Skeletal muscle satellite cell (primary cell): ENCODE data around the gene RNF157.
A peak's percentile ranks its signal among the peaks of the same experiment; 100 is the strongest.
"Not testable (repeated sequence)": the region's sequence is repeated elsewhere in the genome, so short reads cannot be mapped to it uniquely, and the experiment has no call there.

Experiments
- H3K27me3 ChIP-seq: 2 replicates; pipeline ENCODE4 v1.7.0; 2013; ENCODE audit warnings: low read length; ENCODE audit not compliant: control insufficient read depth, insufficient read depth
- H3K36me3 ChIP-seq: 2 replicates; pipeline ENCODE4 v1.7.0; 2013; ENCODE audit warnings: mild to moderate bottlenecking, control low read depth, low read length; ENCODE audit not compliant: insufficient read depth
- H3K4me1 ChIP-seq: 2 replicates; pipeline ENCODE4 v1.7.0; 2013; ENCODE audit warnings: low read length; ENCODE audit not compliant: control insufficient read depth, insufficient read depth
- H3K4me2 ChIP-seq: 2 replicates; pipeline ENCODE4 v1.7.0; 2013; ENCODE audit warnings: mild to moderate bottlenecking, low read length
- H3K4me3 ChIP-seq: 2 replicates; pipeline ENCODE4 v1.7.0; 2013; ENCODE audit warnings: low read length
- H3K9ac ChIP-seq: 2 replicates; pipeline ENCODE4 v1.7.0; 2013; ENCODE audit warnings: mild to moderate bottlenecking, low read depth, low read length, moderate library complexity
- H3K9me3 ChIP-seq: replicated peaks from 2 replicates; pipeline ENCODE4 v1.7.0; 2013; ENCODE audit warnings: mild to moderate bottlenecking, control low read depth, low read length

The RNF157 gene

DNA sequence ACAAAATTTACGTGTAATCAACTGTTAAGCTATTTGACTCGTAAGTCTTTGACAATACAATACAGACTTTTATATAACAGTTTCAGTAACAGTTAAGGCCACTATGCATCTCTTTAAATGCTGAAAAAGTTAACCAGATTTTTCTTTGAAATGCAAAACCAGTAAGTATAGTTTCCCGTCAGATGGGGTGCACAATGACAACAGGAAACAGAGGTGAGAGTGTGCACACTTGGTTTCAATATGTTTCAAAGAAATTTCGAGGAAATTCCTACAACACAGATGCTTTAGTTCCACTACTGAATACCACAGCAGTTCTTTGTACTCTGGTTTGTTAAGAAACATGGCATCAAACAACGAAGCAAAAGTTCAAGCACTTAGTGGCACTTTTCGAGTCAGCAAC, 48.4 kb downstream of the RNF157 start:
- no peaks in the 10 kb centered on the region for H3K9me3 ChIP-seq
- no peaks in the 10 kb centered on the region for H3K4me1 ChIP-seq
- H3K9ac ChIP-seq: no peak overlapping the region
- peaks cover 49% of the 10 kb centered on the region for H3K27me3 ChIP-seq
- no peak overlapping the region for H3K4me2 ChIP-seq
- H3K4me3 ChIP-seq: no peak overlapping the region
- no peaks in the 10 kb centered on the region for H3K36me3 ChIP-seq

DNA sequence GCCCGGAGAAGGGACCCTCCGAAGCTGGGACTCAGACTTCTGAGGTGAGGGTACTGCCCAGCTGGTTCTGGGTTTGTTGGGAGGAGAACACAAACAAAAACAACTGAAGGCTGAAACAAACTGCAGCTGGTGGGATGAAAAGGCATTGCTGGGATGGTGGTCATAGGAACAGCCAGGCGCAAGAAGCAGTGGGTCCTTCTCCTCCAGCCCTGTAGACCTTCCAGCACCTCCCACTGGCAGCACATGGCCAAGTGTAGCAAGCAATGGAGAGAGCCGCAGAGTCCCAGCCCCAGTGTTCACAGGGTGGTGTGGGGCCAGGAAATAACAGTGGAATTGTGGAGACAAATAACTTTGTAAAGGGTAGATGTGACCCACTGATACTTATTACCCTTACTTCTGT, 50.6 kb downstream of the RNF157 start:
- Histone ChIP-seq H3K9ac (no peak overlapping the region), H3K4me1 (no peaks in the 10 kb centered on the region), H3K36me3 (no peaks in the 10 kb centered on the region), H3K4me3 (no peak overlapping the region), H3K4me2 (no peak overlapping the region), H3K9me3 (no peaks in the 10 kb centered on the region), H3K27me3 (peaks cover 37% of the 10 kb centered on the region)

DNA sequence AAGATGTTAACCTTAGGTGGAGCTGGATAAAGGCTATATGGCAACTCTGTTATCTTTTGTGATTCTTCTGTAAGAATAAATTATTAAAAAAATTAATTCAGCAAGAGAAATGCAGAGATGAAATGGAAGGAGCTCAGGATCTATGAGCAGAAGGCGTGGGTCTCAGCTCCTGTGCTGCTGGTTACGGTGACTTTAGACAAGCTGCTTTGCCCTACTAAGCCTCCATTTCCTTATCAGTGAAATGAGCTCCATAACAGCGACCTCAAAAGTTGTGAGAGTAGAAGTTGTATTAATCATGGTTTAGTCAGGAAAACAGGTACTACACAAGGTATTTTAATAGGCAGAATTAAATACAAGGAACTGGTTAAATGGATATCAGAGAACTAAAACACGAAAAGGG, 51.0 kb downstream of the RNF157 start:
- Histone ChIP-seq H3K4me3 (no peak overlapping the region), H3K4me2 (no peak overlapping the region), H3K9ac (no peak overlapping the region), H3K27me3 (peaks cover 37% of the 10 kb centered on the region), H3K9me3 (no peaks in the 10 kb centered on the region), H3K4me1 (no peaks in the 10 kb centered on the region), H3K36me3 (no peaks in the 10 kb centered on the region)

DNA sequence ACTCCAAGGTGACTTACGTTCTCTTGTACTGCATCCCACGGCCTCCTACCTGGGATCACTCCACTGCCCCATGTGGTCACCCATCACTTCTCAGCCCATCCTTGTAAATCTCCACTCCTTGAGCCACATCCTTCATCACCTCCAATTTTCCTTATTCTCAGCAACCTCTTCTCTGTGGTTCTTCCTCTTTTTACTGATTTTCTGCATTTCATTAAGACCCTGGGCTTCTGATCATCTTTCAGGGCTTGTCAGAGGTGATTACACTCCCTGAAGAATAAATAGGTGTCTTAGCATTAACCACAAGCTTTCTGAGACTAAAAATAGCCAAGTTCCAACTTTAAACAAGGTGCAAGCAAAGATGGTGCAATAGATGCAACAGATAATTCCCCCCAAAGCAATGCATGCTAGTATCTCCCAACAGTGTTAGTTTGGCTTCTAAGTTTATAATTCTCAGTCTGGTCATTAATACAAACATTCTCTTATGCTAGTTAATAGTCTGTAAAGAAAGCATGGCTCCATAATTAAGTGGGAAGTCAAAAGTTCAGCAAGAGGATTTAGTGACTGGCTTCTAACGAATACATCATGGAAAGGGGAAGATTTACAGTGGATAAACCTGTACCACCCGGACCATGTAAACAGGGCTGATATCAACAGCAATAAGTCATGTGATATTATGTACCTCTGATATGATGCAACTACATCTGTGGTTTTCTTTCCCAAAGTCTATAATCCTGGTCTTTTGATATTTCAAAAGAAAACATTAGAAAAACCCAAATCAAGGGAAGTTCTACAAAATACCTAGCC, 51.9 kb downstream of the RNF157 start:
- Histone ChIP-seq H3K9ac (no peak overlapping the region), H3K9me3 (no peaks in the 10 kb centered on the region), H3K4me3 (no peak overlapping the region), H3K4me1 (no peaks in the 10 kb centered on the region), H3K36me3 (no peaks in the 10 kb centered on the region), H3K4me2 (no peak overlapping the region), H3K27me3 (peaks cover 37% of the 10 kb centered on the region)

DNA sequence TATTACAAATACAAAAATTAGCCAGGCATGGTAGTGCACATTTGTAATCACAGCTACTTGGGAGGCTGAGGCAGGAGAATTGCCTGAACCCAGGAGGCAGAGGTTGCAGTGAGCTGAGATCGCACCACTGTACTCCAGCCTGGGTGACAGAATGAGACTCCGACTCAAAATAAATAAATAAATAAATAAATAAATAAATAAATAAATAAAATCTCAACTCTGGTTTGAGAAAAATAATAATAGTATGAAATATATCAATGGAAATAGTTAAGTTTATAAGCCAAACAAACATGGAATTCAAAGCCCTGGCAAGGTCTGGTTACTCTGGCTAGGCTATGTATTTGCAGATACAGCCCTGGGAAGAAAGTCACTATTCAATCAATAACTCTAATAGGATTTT, 53.5 kb downstream of the RNF157 start:
- H3K4me3 ChIP-seq, H3K36me3 ChIP-seq, H3K4me1 ChIP-seq, H3K4me2 ChIP-seq, H3K9ac ChIP-seq, H3K9me3 ChIP-seq: not testable (repeated sequence)
- H3K27me3 ChIP-seq: peaks cover 27% of the 10 kb centered on the region

DNA sequence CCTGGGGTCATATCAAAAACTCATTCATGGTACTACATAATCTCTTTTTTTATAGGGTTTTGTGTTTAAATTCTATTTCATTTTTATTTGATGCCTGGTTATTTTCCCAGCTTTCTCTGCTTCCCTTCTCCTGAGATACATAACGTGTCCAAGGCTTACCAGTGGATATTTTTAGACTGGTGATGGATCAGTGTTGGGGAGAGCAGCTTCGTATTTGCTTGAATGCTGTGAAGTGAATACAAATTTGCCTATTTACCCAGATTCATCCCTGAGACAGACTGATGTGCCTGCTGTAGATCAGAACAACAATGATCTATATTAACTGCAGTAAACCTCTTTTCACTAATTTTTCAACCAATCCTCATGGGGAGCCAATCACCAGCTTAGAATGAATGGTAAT, 56.0 kb downstream of the RNF157 start:
- Histone ChIP-seq H3K9ac (no peak overlapping the region), H3K9me3 (no peaks in the 10 kb centered on the region), H3K27me3 (peaks cover 14% of the 10 kb centered on the region), H3K4me3 (no peak overlapping the region), H3K36me3 (no peaks in the 10 kb centered on the region), H3K4me1 (peaks cover 3% of the 10 kb centered on the region), H3K4me2 (no peak overlapping the region)

DNA sequence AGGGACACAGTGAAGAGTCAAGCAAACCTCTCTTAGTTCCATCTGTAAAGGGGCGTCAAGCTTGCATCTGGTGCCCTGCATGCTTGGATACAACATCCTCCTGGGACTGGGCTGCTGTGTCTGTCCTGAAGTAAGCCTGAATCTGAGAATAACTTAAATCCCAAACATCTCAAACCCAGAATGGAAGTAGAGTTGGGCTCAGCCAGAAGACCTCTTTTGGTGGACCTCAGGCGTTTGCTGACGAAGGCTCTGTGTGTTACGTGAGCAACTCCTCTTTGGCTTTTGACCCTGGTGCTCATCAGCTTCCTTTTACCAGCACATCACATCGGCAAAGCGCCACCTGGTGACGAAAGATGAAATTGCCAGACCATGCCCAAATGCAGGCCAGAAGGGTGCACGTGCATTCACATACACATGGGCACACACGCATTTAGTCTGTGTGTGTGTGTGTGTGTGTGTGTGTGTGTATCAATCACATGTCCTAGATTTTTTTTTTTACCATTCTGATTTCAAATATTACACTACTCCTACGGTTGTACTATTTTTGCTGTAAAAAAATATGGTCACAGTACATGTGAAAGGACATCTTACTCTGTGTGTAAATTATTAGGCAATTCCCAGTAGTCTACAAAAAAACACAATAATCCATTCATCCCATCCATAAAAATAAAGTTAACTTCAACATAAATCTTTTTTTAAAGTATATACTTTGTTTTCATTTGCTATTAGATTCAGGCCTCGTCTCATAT, 58.1 kb downstream of the RNF157 start:
- Histone ChIP-seq H3K27me3 (no peaks in the 10 kb centered on the region), H3K4me1 (peaks cover 3% of the 10 kb centered on the region), H3K36me3 (no peaks in the 10 kb centered on the region), H3K9ac (no peak overlapping the region), H3K4me2 (peak overlapping the region; percentile 57), H3K4me3 (no peak overlapping the region), H3K9me3 (no peaks in the 10 kb centered on the region)

DNA sequence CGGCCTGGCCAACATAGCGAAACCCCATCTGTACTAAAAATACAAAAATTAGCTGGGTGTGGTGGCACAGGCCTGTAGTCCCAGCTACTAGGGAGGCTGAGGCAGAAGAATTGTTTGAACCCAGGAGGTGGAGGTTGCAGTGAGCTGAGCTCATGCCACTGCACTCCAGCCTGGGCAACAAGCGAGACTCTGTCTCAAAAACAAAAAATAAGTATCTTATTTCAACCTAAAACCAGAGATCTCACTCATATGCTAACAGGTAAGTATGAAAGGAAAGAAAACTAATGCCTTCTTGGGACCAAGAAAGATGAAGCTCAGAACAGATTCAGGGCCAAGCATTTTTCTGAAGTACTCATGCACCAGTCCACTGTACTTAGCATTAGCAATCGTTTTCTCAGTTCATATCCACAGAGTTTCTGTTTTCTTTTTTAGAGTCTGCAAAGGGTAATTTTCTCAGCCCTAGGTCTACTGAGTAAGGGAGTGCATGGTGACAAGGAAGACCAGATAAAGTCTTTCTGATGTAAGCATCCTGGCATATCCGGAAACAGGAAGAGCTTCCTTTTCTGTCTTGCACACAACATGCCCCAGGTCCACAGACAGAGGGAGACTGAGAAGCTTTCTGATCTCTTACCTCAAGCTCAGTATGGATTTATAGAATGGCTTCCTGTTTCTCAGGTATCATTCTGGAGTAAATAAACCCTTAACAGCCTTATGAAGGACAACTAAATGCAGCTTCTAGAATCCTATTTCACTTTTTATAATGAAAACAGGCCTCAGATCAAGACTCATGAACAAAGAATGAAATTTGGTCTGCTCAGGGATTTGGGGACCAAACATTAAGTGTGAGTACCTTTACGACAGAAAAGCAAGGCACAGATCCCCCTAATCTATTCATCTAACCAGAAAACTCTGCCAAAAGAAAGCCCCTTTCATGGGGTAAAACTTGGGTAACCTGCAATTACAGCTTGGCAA, 60.5 kb downstream of the RNF157 start:
- no peaks in the 10 kb centered on the region for H3K27me3 ChIP-seq
- H3K4me2 ChIP-seq: no peak overlapping the region
- no peak overlapping the region for H3K4me3 ChIP-seq
- H3K9ac ChIP-seq: no peak overlapping the region
- peaks cover 3% of the 10 kb centered on the region for H3K4me1 ChIP-seq
- H3K9me3 ChIP-seq: no peaks in the 10 kb centered on the region
- no peaks in the 10 kb centered on the region for H3K36me3 ChIP-seq

DNA sequence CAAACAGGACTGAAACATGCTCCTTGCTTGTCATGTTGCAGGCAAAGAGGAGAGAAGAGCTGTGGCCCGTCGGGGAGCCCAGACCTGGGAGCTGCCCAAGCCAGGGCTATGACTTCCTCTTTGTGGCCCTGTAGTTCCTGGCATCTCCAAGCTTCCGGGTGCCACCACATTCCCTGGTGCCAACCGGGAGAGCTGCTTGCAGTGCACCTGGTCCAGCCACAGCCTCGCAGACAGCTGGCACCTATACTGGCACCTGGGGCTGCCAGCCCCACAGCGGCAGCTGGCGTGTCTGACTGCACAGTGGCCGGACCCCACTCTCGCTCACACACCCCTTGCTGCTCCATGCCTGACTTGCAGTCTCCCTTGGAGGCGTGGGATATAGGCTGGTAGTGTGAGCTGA, 62.2 kb downstream of the RNF157 start:
- H3K27me3 ChIP-seq: peaks cover 5% of the 10 kb centered on the region
- H3K9ac ChIP-seq: no peak overlapping the region
- peaks cover 3% of the 10 kb centered on the region for H3K4me1 ChIP-seq
- no peak overlapping the region for H3K4me3 ChIP-seq
- H3K36me3 ChIP-seq: no peaks in the 10 kb centered on the region
- H3K4me2 ChIP-seq: no peak overlapping the region
- no peaks in the 10 kb centered on the region for H3K9me3 ChIP-seq

DNA sequence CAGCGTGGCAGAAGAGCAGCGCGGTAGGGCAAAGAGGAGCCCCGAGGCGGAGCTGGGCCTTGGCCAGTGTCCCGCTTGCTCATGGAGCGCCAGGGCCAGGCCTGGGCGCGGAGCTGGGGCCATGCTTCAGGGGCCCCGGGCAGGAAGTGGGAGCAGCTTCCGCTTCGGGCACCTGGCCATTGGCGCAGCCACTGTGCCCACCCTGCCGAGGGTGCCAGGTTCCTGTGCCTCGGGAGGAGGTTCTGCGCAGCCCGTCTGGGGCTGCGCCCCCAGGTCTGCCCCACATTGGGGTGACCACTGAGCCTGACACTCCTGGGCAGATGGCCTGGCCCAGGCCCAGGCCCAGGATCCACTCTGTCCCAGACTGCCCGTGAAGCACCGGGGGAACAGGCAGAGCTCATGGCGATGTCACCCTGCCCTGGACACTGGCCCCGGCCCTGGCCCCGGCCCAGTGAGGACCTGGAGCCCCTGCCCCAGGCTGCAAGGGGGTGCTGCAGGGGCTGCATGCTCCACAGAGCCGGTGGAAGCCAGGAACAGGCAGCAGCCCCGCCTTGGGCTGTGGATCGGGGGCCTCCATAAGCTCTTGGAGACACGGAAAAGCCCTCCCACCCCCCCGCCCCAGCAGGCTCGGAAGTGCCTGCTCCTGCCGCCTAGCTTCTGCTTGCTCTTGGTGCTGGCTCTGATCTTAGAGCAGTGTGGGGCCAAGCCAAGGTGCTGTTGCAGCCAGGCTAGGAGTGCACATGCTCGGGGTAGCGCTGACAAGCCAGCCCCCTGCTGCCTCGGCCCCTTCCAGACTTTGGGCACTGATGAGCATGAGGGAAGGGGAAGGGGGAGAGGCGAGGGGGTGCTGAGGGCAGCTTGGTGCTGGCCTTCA, 63.4 kb downstream of the RNF157 start:
- H3K27me3 ChIP-seq: peaks cover 5% of the 10 kb centered on the region
- peaks cover 2% of the 10 kb centered on the region for H3K4me1 ChIP-seq
- H3K4me2 ChIP-seq: no peak overlapping the region
- no peaks in the 10 kb centered on the region for H3K36me3 ChIP-seq
- H3K9ac ChIP-seq: no peak overlapping the region
- no peak overlapping the region for H3K4me3 ChIP-seq
- no peaks in the 10 kb centered on the region for H3K9me3 ChIP-seq
